Endodermal cell (in vitro differentiated cells): ENCODE data around the gene TEAD2. TPM values are rescaled to one million over a fixed set of nuclear protein-coding genes. Genes with fewer than 3 reads are reported as not detected.

Experiments used
- DNase-seq: peaks from one replicate; pipeline ENCODE4 v3.0.0-alpha.2; 2017
- H3K27ac ChIP-seq: 2 replicates; pipeline ENCODE4 v1.5.1; 2013; ENCODE audit warnings: mild to moderate bottlenecking, low read depth, low read length, moderate library complexity
- H3K27me3 ChIP-seq: 2 replicates; pipeline ENCODE4 v1.6.1; 2013; ENCODE audit warnings: mild to moderate bottlenecking, low read length, moderate library complexity; ENCODE audit not compliant: insufficient read depth, control insufficient read depth, poor library complexity, severe bottlenecking
- H3K36me3 ChIP-seq: 2 replicates; pipeline ENCODE4 v1.7.0; 2013; ENCODE audit warnings: mild to moderate bottlenecking, low read length, moderate library complexity; ENCODE audit not compliant: control insufficient read depth, insufficient read depth
- H3K4me1 ChIP-seq: one replicate; pipeline ENCODE4 v1.7.0; 2013; ENCODE audit warnings: low read length; ENCODE audit not compliant: control insufficient read depth, insufficient read depth
- H3K4me3 ChIP-seq: 2 replicates; pipeline ENCODE4 v1.5.1; 2013; ENCODE audit warnings: mild to moderate bottlenecking, low read length, moderate library complexity
- H3K9ac ChIP-seq: 2 replicates; pipeline ENCODE4 v1.6.1; 2013; ENCODE audit warnings: mild to moderate bottlenecking, low read length, moderate library complexity; ENCODE audit not compliant: poor library complexity, severe bottlenecking; ENCODE audit errors: extremely low read depth
- H3K9me3 ChIP-seq: 2 replicates; pipeline ENCODE4 v1.6.1; 2013; ENCODE audit warnings: mild to moderate bottlenecking, low read length, moderate library complexity; ENCODE audit not compliant: control insufficient read depth
- H3K27ac Mint-ChIP-seq: 2 replicates; pipeline ENCODE4 v1.8.0; 2020; ENCODE audit warnings: mixed read lengths
- H3K27me3 Mint-ChIP-seq: 2 replicates; pipeline ENCODE4 v1.8.0; 2021; ENCODE audit warnings: mild to moderate bottlenecking, mixed read lengths; ENCODE audit not compliant: insufficient read depth
- H3K36me3 Mint-ChIP-seq: 2 replicates; pipeline ENCODE4 v1.8.0; 2020; ENCODE audit warnings: low read depth, mixed read lengths
- H3K4me1 Mint-ChIP-seq: 2 replicates; pipeline ENCODE4 v1.8.0; 2020; ENCODE audit warnings: mixed read lengths
- H3K4me3 Mint-ChIP-seq: 2 replicates; pipeline ENCODE4 v1.8.0; 2020; ENCODE audit warnings: mild to moderate bottlenecking, moderate library complexity, mixed read lengths
- H3K9me3 Mint-ChIP-seq: 2 replicates; pipeline ENCODE4 v1.8.0; 2020; ENCODE audit warnings: mild to moderate bottlenecking, mixed read lengths
- WGBS, 2 experiments: methylation state at CpG; one replicate each; pipeline versions ENCODE4 v1.1.5 to v1.1.7; 2013; ENCODE audit warnings: missing lambda C conversion rate in 2 of 2, mixed read lengths in 1 of 2; ENCODE audit not compliant: insufficient coverage in 1 of 2, insufficient read length in 1 of 2; 5-methylcytosine and 5-hydroxymethylcytosine counted together
- total RNA-seq, 2 donors: library from RNA; stranded (reverse); fragmentation: NEBNext Ultra II Directional in 1 of 2; extraction: Animal tissue kit (Norgen Biotek cat#: 25700) in 1 of 2; gene quantifications; 2 replicates in 1 of 2; 3 replicates in 1 of 2; pipeline ENCODE4 v1.2.1, GENCODE V29; 2021
- TF ChIP-seq, protein P1 (sequence below): fragments of 200-600 bp; sonication (generic); conservative IDR thresholded peaks from 2 replicates; pipeline ENCODE4 v1.5.0; 2021; ENCODE audit warnings: antibody characterized with exemption, mild to moderate bottlenecking

The TEAD2 gene
- total RNA-seq, 2 donors from 2014 or later: 142 to 166 TPM

DNA sequence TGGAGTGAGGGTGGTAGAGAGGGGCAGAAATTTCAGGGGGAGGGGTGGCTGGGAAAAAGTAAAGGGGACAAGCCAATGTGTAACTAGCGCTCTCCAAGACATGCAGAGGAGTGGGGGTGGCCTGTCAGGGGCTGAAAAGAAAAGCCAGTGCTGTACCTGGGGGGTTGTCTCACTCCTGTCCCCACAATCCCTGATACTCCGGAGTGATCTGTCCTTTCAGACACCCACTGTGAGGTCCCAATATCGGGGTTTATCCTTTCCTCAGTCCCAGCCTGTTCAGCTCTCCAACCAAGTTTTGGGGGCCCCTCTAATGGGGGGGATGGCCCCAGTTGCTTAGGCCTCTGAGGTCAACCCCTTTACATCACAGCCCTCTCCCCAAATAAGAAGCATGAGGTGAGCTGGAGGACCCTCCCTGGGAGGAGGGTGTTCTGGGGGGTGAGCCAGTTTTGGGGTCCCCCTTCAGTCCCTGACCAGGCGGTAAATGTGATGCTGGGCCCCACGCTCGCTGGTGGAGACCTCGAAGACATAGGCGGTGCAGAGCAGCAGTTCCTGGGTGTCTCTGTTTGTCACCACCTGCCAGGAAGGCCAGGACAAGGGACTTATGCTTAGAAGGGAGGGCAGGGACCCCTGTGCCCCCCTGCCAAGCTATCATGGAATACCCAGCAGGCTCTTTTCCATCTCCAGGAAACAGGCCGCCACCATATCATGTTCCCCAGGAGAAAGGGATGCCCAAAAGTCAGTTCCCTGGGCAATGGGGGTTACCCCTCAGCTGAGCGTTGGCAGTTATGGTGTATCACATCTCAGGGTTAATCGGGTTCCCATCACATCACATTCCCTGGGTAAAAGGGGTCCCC is 21.1 kb downstream of the TEAD2 start:
- peaks cover 6% of the 10 kb centered on the region for H3K27me3 ChIP-seq
- no peak overlapping the region for H3K9ac ChIP-seq
- no peaks in the 10 kb centered on the region for H3K9me3 ChIP-seq
- no peak overlapping the region for H3K27ac Mint-ChIP-seq
- 94 to 98% methylated on average over 4 to 11 of the region's 11 CpGs for WGBS, 2 experiments
- H3K27me3 Mint-ChIP-seq: peaks cover 14% of the 10 kb centered on the region
- peaks cover 13% of the 10 kb centered on the region for H3K4me1 Mint-ChIP-seq
- no peaks in the 10 kb centered on the region for H3K4me1 ChIP-seq
- peak; percentile 48 for DNase-seq
- peaks cover 57% of the 10 kb centered on the region for H3K36me3 ChIP-seq
- TF ChIP-seq, protein P1, sequence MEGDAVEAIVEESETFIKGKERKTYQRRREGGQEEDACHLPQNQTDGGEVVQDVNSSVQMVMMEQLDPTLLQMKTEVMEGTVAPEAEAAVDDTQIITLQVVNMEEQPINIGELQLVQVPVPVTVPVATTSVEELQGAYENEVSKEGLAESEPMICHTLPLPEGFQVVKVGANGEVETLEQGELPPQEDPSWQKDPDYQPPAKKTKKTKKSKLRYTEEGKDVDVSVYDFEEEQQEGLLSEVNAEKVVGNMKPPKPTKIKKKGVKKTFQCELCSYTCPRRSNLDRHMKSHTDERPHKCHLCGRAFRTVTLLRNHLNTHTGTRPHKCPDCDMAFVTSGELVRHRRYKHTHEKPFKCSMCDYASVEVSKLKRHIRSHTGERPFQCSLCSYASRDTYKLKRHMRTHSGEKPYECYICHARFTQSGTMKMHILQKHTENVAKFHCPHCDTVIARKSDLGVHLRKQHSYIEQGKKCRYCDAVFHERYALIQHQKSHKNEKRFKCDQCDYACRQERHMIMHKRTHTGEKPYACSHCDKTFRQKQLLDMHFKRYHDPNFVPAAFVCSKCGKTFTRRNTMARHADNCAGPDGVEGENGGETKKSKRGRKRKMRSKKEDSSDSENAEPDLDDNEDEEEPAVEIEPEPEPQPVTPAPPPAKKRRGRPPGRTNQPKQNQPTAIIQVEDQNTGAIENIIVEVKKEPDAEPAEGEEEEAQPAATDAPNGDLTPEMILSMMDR: no peak
- H3K4me3 Mint-ChIP-seq: no peak overlapping the region
- peaks cover 67% of the 10 kb centered on the region for H3K36me3 Mint-ChIP-seq
- H3K9me3 Mint-ChIP-seq: peaks cover 3% of the 10 kb centered on the region
- no peak overlapping the region for H3K27ac ChIP-seq
- H3K4me3 ChIP-seq: no peak overlapping the region

DNA sequence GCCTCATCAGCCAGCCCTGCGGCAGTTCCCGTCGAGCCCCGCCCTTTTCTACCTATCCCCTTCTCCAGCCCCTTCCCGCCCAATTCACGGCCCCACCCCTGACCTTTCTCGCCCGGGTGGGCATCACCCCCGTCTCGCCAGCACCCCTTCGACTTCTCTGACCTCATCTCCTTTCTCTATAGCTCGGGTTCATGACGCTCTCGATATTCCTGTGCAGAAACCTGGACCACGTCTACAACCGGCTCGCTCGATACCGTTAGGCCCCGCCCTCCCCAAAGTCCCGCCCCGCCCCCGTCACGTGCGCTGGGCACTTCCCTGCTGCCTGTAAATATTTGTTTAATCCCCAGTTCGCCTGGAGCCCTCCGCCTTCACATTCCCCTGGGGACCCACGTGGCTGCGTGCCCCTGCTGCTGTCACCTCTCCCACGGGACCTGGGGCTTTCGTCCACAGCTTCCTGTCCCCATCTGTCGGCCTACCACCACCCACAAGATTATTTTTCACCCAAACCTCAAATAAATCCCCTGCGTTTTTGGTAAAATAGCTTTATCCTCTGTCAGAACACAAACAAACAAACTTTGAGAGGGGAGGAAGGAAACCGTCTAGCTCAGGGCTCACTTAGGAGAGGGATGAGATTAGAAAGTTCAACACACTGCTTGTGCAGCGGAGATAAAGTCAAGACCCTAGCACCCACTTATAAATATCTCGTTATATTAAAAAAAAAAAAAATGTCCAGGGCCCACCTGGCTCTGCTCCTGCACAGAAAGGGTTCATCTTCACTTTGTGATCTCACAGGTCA is 21.9 kb downstream of the TEAD2 start:
- no peak overlapping the region for H3K4me3 ChIP-seq
- peaks cover 13% of the 10 kb centered on the region for H3K4me1 Mint-ChIP-seq
- DNase-seq: peak; percentile 89

More for the DNA sequence above, 21.9 kb downstream of the TEAD2 start:
- Mint-ChIP-seq H3K27ac (peak overlapping the region; percentile 69), H3K4me3 (no peak overlapping the region), H3K27me3 (peaks cover 14% of the 10 kb centered on the region), H3K36me3 (peaks cover 66% of the 10 kb centered on the region), H3K9me3 (peaks cover 3% of the 10 kb centered on the region)
- H3K4me1 ChIP-seq: no peaks in the 10 kb centered on the region
- H3K9me3 ChIP-seq: no peaks in the 10 kb centered on the region
- WGBS, 2 experiments: 58 to 79% methylated on average over 9 to 36 of the region's 36 CpGs
- peaks cover 52% of the 10 kb centered on the region for H3K36me3 ChIP-seq
- no peak overlapping the region for H3K27ac ChIP-seq
- H3K9ac ChIP-seq: no peak overlapping the region
- TF ChIP-seq, protein P1: no peak
- peaks cover 6% of the 10 kb centered on the region for H3K27me3 ChIP-seq
